IPS DF 4.7 (cell line): ENCODE results near the gene TAS2R50.
A peak's percentile ranks its signal among the peaks of the same experiment; 100 is the strongest.
"Not testable (repeated sequence)": the region's sequence is repeated elsewhere in the genome, so short reads cannot be mapped to it uniquely, and the experiment has no call there.

Source experiments
- DNase-seq: peaks from one replicate; pipeline ENCODE4 v3.0.0-alpha.2; 2013; ENCODE audit warnings: low spot score; ENCODE audit errors: extremely low read depth

Gene TAS2R50, protein sequence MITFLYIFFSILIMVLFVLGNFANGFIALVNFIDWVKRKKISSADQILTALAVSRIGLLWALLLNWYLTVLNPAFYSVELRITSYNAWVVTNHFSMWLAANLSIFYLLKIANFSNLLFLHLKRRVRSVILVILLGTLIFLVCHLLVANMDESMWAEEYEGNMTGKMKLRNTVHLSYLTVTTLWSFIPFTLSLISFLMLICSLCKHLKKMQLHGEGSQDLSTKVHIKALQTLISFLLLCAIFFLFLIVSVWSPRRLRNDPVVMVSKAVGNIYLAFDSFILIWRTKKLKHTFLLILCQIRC

DNA sequence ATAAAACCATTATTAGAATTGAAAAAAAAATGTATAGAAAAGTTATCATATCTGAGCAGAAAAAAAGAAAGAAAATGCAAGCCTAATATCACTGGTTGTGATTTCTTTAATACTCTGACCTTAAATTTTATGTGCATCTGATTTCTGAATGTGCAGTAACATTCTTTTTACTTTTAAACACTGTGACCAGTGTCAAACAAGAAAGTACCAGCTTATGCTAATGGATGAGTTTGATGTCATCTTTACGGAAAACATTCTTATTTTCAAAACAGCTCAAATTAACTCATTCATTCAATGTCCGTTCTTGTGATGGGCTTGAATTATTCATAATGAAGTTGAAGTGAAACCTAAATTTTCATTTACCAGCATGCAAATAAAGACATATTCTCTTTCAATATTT, at the start of gene TAS2R50:
TAS2R50 (minus strand) TSS at position 101 of the 400 bp plus-strand sequence; CDS start at position 49, 52 bp downstream.
- DNase-seq, result no peak

- not testable (repeated sequence) for DNase-seq
Observed at GRCh38 chr12:11033959-11034358, 47.2 kb upstream of the TAS2R50 start.

GRCh38 chr12:11031307-11031706, 44.6 kb upstream of the TAS2R50 start, which contains the start of gene TAS2R31:
Gene TAS2R31, minus strand, starts transcription at chr12:11031407. Its CDS starts 72 bp downstream, at chr12:11031335.
- DNase-seq, result no peak

- peak; percentile 30 for DNase-seq
Observed at GRCh38 chr12:11026118-11026517, 39.4 kb upstream of the TAS2R50 start.

DNA sequence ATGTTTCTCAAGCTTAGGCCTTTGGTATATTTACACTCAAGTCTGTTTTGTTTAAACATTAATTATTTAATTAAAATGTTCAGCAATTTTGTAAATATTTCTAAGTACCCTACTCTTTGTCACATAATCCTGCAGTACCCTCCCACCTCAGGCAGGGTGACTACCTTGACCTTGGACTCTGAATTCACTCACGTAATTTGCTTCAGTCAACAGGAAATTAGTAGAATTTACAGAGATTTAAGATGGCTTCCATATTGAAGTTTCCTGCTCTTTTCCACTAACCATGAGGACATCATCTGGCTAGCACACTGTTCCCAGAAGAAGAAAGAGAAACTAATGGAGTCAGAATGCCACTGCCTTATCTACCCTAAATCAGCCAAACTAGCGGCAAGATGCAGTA, 36.7 kb upstream of the TAS2R50 start:
- no peak for DNase-seq

GRCh38 chr12:11022520-11022919, 35.8 kb upstream of the TAS2R50 start, which contains the start of gene TAS2R19:
Gene TAS2R19, minus strand, starts transcription at chr12:11022620. Its CDS starts 49 bp downstream, at chr12:11022571.
- DNase-seq, result no peak

- DNase-seq, result no peak
Observed at GRCh38 chr12:11016937-11017336, 30.2 kb upstream of the TAS2R50 start.

- no peak for DNase-seq
Observed at GRCh38 chr12:11015775-11016430, 29.2 kb upstream of the TAS2R50 start.

GRCh38 chr12:11014234-11014633, 27.5 kb upstream of the TAS2R50 start:
- DNase-seq, result no peak

- DNase-seq, result no peak
Observed at GRCh38 chr12:11007608-11008007, 20.9 kb upstream of the TAS2R50 start.

DNA sequence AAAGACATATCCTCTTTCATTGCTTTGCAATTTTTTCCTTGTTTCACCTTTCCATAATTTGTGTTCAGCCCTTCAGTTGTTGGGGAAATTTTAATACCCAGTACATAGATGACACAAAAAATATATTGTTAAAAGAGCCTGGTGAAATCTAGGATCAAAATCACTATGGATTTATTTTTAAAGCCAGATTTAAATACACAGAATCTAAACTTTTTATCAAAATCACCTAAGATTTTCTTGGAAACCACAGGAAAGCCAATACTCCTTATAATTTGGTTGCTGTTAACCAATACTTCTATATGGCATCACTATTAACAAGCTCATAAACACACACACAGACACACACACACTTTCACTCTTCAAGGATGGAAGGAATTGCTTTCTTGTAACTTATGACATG, 11.5 kb upstream of the TAS2R50 start, which contains the start of gene TAS2R20:
TAS2R20 (minus strand) TSS at position 101 of the 400 bp plus-strand sequence. CDS start 429 bp downstream, outside the sequence.
- DNase-seq, result no peak

DNA sequence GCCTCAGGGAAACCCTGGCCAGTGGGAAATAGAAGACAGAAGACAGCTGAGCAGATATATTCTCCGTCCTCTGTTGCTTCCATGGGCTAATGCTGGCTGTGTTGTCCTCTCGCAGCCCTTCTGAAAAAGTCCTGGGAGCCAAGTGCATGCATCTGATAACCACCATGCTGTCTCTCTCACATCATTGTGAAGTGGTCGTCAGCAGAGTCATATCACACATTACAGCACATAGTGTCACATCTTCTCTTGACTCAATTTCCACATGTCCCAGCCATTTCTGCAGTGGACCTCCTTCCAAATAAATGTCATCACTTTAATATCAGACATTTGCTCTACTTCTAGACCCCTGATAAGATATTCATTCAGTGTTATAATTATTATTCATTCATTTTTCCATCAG, 7.6 kb upstream of the TAS2R50 start:
- DNase-seq, result no peak

- no peak for DNase-seq
Observed at GRCh38 chr12:10989107-10989506, 2.4 kb upstream of the TAS2R50 start.

DNA sequence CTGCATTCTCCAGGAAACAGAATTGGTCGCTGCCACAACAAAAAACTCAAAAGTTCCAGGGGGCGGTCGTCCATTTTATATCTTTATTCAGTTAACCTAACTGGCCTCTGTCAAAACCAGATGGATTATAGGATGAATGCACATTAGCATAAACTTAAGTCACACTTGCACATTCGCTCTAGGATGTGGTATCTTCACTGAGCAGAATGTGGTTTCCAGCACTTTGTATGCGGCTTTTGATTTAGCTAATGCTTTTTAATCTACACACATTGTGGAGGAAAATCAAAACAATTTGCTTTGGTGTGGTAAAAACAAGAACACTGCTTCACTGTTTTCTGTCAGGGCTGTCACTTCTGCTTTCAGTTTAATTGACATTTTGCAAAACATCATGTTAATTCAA, 4.5 kb downstream of the TAS2R50 start:
- DNase-seq, result no peak

DNA sequence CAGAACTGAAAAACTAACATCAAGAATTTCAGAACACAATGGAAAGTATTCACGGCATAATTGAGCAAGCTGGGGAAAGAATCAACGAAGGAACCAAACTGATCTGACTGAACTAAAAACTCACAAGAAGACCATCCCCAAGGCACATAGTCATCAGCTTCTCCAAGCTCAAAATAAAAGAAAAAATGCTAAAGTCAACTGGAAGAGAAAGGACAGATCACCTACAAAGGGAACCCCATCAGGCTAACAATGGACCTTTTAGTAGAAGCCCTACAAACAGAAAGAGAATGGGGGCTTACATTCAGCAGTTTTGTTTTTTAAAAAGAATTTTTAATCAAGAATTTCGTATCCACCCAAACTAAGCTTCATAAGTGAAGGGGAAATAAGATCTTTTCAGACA, 11.7 kb downstream of the TAS2R50 start:
- DNase-seq, result no peak

- no peak for DNase-seq
Observed at GRCh38 chr12:10968765-10969456, 17.8 kb downstream of the TAS2R50 start.

DNA sequence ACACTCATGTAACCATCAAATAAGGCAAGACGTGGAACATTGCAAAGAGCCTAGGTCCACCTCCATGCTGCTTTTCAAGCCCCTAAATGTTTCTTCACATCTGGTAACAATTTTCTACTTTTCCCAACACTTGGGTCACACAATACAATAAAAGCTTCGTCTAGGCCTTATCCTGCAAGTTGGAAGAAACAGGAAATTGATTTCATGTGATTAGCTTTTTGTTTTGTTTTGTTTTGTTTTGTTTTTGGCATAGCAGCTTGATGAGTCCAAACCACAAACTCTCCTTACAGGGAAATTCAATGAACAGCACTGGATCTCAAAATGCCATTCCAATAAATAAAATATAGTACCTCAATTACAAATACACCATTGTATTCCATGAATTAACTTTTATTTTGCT, 19.3 kb downstream of the TAS2R50 start:
- DNase-seq, result no peak

GRCh38 chr12:10966314-10966713, 20.4 kb downstream of the TAS2R50 start:
- DNase-seq, result no peak

GRCh38 chr12:10965476-10965875, 21.2 kb downstream of the TAS2R50 start:
- no peak for DNase-seq

- DNase-seq, result no peak
Observed at GRCh38 chr12:10960211-10960610, 26.5 kb downstream of the TAS2R50 start.

- DNase-seq, result no peak
Observed at GRCh38 chr12:10959804-10960203, 26.9 kb downstream of the TAS2R50 start.

DNA sequence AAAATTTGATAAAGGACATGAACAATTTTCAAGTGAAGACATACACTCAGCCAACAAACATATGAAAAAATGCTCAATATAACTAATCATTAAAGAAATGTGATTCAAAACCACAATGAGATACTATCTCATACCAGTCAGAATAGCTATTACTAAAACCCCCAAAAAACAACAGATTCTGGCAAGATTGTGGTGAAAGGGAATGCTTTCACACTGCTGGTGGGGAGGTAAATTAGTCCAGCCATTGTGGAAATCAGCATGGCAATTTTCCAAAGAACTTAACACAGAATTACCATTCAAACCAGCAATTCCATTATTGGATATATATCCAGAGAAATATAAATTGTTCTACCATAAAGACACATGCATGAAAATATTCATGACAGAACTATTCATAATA, 29.0 kb downstream of the TAS2R50 start:
- no peak for DNase-seq
